GM12873 (cell line): ENCODE data around the gene RPS2.

ENCODE experiments used
- TF ChIP-seq, protein P1 (sequence below): IDR thresholded peaks from 2 replicates; pipeline ENCODE4 v1.5.1; 2012; ENCODE audit warnings: low read depth, mild to moderate bottlenecking, moderate library complexity, low read length, control low read depth; ENCODE audit not compliant: insufficient read depth; ENCODE audit errors: missing control alignments

RPS2 gene

GRCh38 chr16:1918351-1919326, 46.0 kb downstream of the RPS2 start, which contains the start of gene HS3ST6:
Gene HS3ST6 (minus strand): TSS chr16:1918415. CDS start chr16:1918323, 92 bp downstream.
- TF ChIP-seq, protein P1, sequence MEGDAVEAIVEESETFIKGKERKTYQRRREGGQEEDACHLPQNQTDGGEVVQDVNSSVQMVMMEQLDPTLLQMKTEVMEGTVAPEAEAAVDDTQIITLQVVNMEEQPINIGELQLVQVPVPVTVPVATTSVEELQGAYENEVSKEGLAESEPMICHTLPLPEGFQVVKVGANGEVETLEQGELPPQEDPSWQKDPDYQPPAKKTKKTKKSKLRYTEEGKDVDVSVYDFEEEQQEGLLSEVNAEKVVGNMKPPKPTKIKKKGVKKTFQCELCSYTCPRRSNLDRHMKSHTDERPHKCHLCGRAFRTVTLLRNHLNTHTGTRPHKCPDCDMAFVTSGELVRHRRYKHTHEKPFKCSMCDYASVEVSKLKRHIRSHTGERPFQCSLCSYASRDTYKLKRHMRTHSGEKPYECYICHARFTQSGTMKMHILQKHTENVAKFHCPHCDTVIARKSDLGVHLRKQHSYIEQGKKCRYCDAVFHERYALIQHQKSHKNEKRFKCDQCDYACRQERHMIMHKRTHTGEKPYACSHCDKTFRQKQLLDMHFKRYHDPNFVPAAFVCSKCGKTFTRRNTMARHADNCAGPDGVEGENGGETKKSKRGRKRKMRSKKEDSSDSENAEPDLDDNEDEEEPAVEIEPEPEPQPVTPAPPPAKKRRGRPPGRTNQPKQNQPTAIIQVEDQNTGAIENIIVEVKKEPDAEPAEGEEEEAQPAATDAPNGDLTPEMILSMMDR, result no peak

GRCh38 chr16:1917665-1918350, 46.8 kb downstream of the RPS2 start:
- TF ChIP-seq, protein P1, result no peak

GRCh38 chr16:1917056-1917664, 47.5 kb downstream of the RPS2 start:
- TF ChIP-seq, protein P1, result no peak

- TF ChIP-seq, protein P1, result no peak
Observed at GRCh38 chr16:1916640-1916990, 48.0 kb downstream of the RPS2 start.

- TF ChIP-seq, protein P1, result no peak
Observed at GRCh38 chr16:1915732-1916639, 48.6 kb downstream of the RPS2 start.

GRCh38 chr16:1914988-1915387, 49.6 kb downstream of the RPS2 start:
- TF ChIP-seq, protein P1, result no peak
